Ishikawa (cell line): ENCODE data around the gene CCDC7.
A peak's percentile ranks its signal among the peaks of the same experiment; 100 is the strongest.

Source experiments
- CEBPB ChIP-seq: IDR thresholded peaks from 2 replicates; pipeline ENCODE4 v1.6.1; 2012
- CREB1 ChIP-seq: IDR thresholded peaks from 2 replicates; pipeline ENCODE4 v1.6.1; 2012; ENCODE audit warnings: low read depth
- EGR1 ChIP-seq: IDR thresholded peaks from 2 replicates; pipeline ENCODE4 v1.6.1; 2012
- EP300 ChIP-seq: IDR thresholded peaks from 2 replicates; pipeline ENCODE4 v1.6.1; 2012; ENCODE audit warnings: borderline replicate concordance
- FOXM1 ChIP-seq: IDR thresholded peaks from 2 replicates; pipeline ENCODE4 v1.6.1; 2012; ENCODE audit warnings: low read depth, borderline replicate concordance
- MAX ChIP-seq: IDR thresholded peaks from 2 replicates; pipeline ENCODE4 v1.6.1; 2012
- NFIC ChIP-seq: IDR thresholded peaks from 2 replicates; pipeline ENCODE4 v1.6.1; 2012
- RAD21 ChIP-seq: IDR thresholded peaks from 2 replicates; pipeline ENCODE4 v1.6.1; 2012; ENCODE audit warnings: low read depth
- REST ChIP-seq: IDR thresholded peaks from 2 replicates; pipeline ENCODE4 v1.6.1; 2012; ENCODE audit warnings: low read depth, mild to moderate bottlenecking
- TAF1 ChIP-seq: IDR thresholded peaks from 2 replicates; pipeline ENCODE4 v1.6.1; 2012; ENCODE audit warnings: low read depth, mild to moderate bottlenecking
- TCF12 ChIP-seq: IDR thresholded peaks from 2 replicates; pipeline ENCODE4 v1.6.1; 2012; ENCODE audit warnings: low read depth
- TEAD4 ChIP-seq: IDR thresholded peaks from 2 replicates; pipeline ENCODE4 v1.6.1; 2012
- USF1 ChIP-seq: IDR thresholded peaks from 2 replicates; pipeline ENCODE4 v1.6.1; 2012
- YY1 ChIP-seq: IDR thresholded peaks from 2 replicates; pipeline ENCODE4 v1.6.1; 2012; ENCODE audit warnings: low read depth
- ZBTB7A ChIP-seq: IDR thresholded peaks from 2 replicates; pipeline ENCODE4 v1.6.1; 2012; ENCODE audit warnings: low read depth

CCDC7 gene

GRCh38 chr10:32693441-32693979 lies 247.6 kb downstream of the CCDC7 start:
- TF ChIP-seq CEBPB (no peak), USF1 (no peak), TEAD4 (no peak), FOXM1 (no peak), CREB1 (no peak), TAF1 (no peak), YY1 (no peak), TCF12 (no peak), RAD21 (no peak), REST (no peak)

- TF ChIP-seq RAD21 (peak; percentile 26; the same call in 1 of the 2 replicates), REST (no peak)
Measured at GRCh38 chr10:32713560-32713959, 267.6 kb downstream of the CCDC7 start.

GRCh38 chr10:32731527-32731926 lies 285.6 kb downstream of the CCDC7 start:
- TF ChIP-seq RAD21 = no peak
- no peak for TF ChIP-seq YY1
- no peak for TF ChIP-seq TAF1
- no peak for TF ChIP-seq MAX
- TF ChIP-seq EP300 = no peak
- TF ChIP-seq USF1 = no peak
- no peak for TF ChIP-seq CREB1
- no peak for TF ChIP-seq TCF12
- no peak for TF ChIP-seq TEAD4
- TF ChIP-seq REST = no peak
- TF ChIP-seq FOXM1 = no peak
- no peak for TF ChIP-seq NFIC

- TF ChIP-seq CEBPB = no peak
- no peak for TF ChIP-seq TCF12
- no peak for TF ChIP-seq EP300
- TF ChIP-seq EGR1 = no peak
Measured at GRCh38 chr10:32738958-32739357, 293.0 kb downstream of the CCDC7 start.

- TF ChIP-seq CEBPB = no peak
- no peak for TF ChIP-seq CREB1
Measured at GRCh38 chr10:32744321-32744720, 298.4 kb downstream of the CCDC7 start.

- TF ChIP-seq TAF1 (no peak), EGR1 (no peak), CEBPB (no peak), FOXM1 (no peak), USF1 (no peak), REST (no peak), TCF12 (no peak), TEAD4 (no peak), EP300 (no peak), MAX (no peak), CREB1 (no peak), NFIC (no peak), ZBTB7A (no peak), YY1 (no peak)
Measured at GRCh38 chr10:32746869-32747268, 300.9 kb downstream of the CCDC7 start.
